ENCODE results near the gene TCF23.
A peak's percentile ranks its signal among the peaks of the same experiment; 100 is the strongest.

The TCF23 gene

GRCh38 chr2:27121906-27122305, 26.9 kb upstream of the TCF23 start:
- no peak for TF ChIP-seq EZH2phosphoT487 (IDR thresholded peaks at IDR 0.05; ENCODE audit: borderline replicate concordance, low read length)
- TF ChIP-seq CTCF (IDR thresholded peaks at IDR 0.05; ENCODE audit: low read depth, low read length, poor library complexity, severe bottlenecking): no peak
- Histone ChIP-seq H3K79me2 (ENCODE audit: control insufficient read depth, low read length) (no peaks in the 10 kb centered on the region), H3K27me3 (ENCODE audit: control insufficient read depth, low read length) (peaks cover 29% of the 10 kb centered on the region), H3K27ac (ENCODE audit: low read depth, low read length) (no peak overlapping the region), H3K4me2 (ENCODE audit: low read length) (no peak overlapping the region), H3K9me2 (replicated peaks; ENCODE audit: control insufficient read depth, low read length) (no peaks in the 10 kb centered on the region), H3K9me3 (ENCODE audit: control insufficient read depth, insufficient read depth, low read length) (no peaks in the 10 kb centered on the region), H3K4me3 (ENCODE audit: low read length) (no peak overlapping the region), H3K4me1 (ENCODE audit: control insufficient read depth, low read length) (peaks cover 13% of the 10 kb centered on the region), H3K36me3 (ENCODE audit: control insufficient read depth, low read length) (no peaks in the 10 kb centered on the region), H3F3A (ENCODE audit: control insufficient read depth, insufficient read depth) (no peaks in the 10 kb centered on the region), H4K20me1 (ENCODE audit: control insufficient read depth, insufficient read depth, low read depth, low read length) (no peaks in the 10 kb centered on the region)

GRCh38 chr2:27122791-27123190, 26.0 kb upstream of the TCF23 start:
- Histone ChIP-seq H3K27me3 (ENCODE audit: control insufficient read depth, low read length) (peaks cover 29% of the 10 kb centered on the region), H3K9me2 (replicated peaks; ENCODE audit: control insufficient read depth, low read length) (no peaks in the 10 kb centered on the region), H3K4me2 (ENCODE audit: low read length) (no peak overlapping the region), H3K27ac (ENCODE audit: low read depth, low read length) (no peak overlapping the region), H3K9me3 (ENCODE audit: control insufficient read depth, insufficient read depth, low read length) (no peaks in the 10 kb centered on the region), H3K4me3 (ENCODE audit: low read length) (no peak overlapping the region), H3K79me2 (ENCODE audit: control insufficient read depth, low read length) (no peaks in the 10 kb centered on the region), H3K4me1 (ENCODE audit: control insufficient read depth, low read length) (peaks cover 13% of the 10 kb centered on the region), H4K20me1 (ENCODE audit: control insufficient read depth, insufficient read depth, low read depth, low read length) (no peaks in the 10 kb centered on the region), H3K36me3 (ENCODE audit: control insufficient read depth, low read length) (no peaks in the 10 kb centered on the region), H3F3A (ENCODE audit: control insufficient read depth, insufficient read depth) (no peaks in the 10 kb centered on the region)
- TF ChIP-seq EZH2phosphoT487 (IDR thresholded peaks at IDR 0.05; ENCODE audit: borderline replicate concordance, low read length) (no peak), CTCF (IDR thresholded peaks at IDR 0.05; ENCODE audit: low read depth, low read length, poor library complexity, severe bottlenecking) (no peak)

GRCh38 chr2:27123302-27124150, 25.3 kb upstream of the TCF23 start, which contains the start of gene ABHD1:
Gene ABHD1 (plus strand): TSS chr2:27123815. CDS start chr2:27123949, 134 bp downstream.
- Histone ChIP-seq H3F3A (ENCODE audit: control insufficient read depth, insufficient read depth) (no peaks in the 10 kb centered on the region), H3K9me3 (ENCODE audit: control insufficient read depth, insufficient read depth, low read length) (no peaks in the 10 kb centered on the region), H3K4me3 (ENCODE audit: low read length) (peak within 1 kb of the TSS; percentile 61), H3K79me2 (ENCODE audit: control insufficient read depth, low read length) (no peaks in the 10 kb centered on the region), H3K9me2 (replicated peaks; ENCODE audit: control insufficient read depth, low read length) (no peaks in the 10 kb centered on the region), H3K36me3 (ENCODE audit: control insufficient read depth, low read length) (no peaks in the 10 kb centered on the region), H3K27me3 (ENCODE audit: control insufficient read depth, low read length) (peaks cover 29% of the 10 kb centered on the region), H4K20me1 (ENCODE audit: control insufficient read depth, insufficient read depth, low read depth, low read length) (no peaks in the 10 kb centered on the region), H3K4me1 (ENCODE audit: control insufficient read depth, low read length) (peaks cover 13% of the 10 kb centered on the region), H3K4me2 (ENCODE audit: low read length) (peak within 1 kb of the TSS; percentile 71), H3K27ac (ENCODE audit: low read depth, low read length) (no peak within 1 kb of the TSS)
- TF ChIP-seq EZH2phosphoT487 (IDR thresholded peaks at IDR 0.05; ENCODE audit: borderline replicate concordance, low read length) (no peak), CTCF (IDR thresholded peaks at IDR 0.05; ENCODE audit: low read depth, low read length, poor library complexity, severe bottlenecking) (peak; percentile 13)
